ENCODE data around the gene SCAF1. TPM values are rescaled to one million over a fixed set of nuclear protein-coding genes. Genes with fewer than 3 reads are reported as not detected.

SCAF1 gene
- total RNA-seq, 1 donor from 2014 or later: 61.0 TPM

DNA sequence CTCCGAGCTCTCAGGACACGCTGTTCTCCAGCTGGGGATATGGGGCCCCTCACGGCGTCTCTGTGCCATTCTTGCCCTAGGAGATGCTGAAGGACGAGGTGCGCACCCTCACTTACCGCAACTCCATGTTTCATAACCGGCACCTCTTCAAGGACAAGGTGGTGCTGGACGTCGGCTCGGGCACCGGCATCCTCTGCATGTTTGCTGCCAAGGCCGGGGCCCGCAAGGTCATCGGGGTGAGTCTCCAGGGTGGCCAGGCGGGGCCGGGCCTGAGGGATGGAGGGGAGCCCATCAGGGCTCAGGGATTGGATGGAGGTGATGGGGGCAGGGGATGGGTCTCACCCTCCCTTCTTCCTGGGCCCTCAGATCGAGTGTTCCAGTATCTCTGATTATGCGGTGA lies 39.8 kb downstream of the SCAF1 start:
- POLR2A ChIA-PET: interaction anchor here (0.6 kb wide), 1 partner anchor 294 kb away, joined by 3 read pairs; no protein-coding TSS in a partner anchor
- no peak overlapping the region for H3K4me3 Mint-ChIP-seq
- TF ChIP-seq, protein P1, sequence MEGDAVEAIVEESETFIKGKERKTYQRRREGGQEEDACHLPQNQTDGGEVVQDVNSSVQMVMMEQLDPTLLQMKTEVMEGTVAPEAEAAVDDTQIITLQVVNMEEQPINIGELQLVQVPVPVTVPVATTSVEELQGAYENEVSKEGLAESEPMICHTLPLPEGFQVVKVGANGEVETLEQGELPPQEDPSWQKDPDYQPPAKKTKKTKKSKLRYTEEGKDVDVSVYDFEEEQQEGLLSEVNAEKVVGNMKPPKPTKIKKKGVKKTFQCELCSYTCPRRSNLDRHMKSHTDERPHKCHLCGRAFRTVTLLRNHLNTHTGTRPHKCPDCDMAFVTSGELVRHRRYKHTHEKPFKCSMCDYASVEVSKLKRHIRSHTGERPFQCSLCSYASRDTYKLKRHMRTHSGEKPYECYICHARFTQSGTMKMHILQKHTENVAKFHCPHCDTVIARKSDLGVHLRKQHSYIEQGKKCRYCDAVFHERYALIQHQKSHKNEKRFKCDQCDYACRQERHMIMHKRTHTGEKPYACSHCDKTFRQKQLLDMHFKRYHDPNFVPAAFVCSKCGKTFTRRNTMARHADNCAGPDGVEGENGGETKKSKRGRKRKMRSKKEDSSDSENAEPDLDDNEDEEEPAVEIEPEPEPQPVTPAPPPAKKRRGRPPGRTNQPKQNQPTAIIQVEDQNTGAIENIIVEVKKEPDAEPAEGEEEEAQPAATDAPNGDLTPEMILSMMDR (IDR thresholded peaks at IDR 0.05): no peak
- H3K4me1 Mint-ChIP-seq: peaks cover 33% of the 10 kb centered on the region
- peaks cover 63% of the 10 kb centered on the region for H3K36me3 Mint-ChIP-seq (ENCODE audit: low read depth)
- H3K27ac Mint-ChIP-seq: no peak overlapping the region
- no peaks in the 10 kb centered on the region for H3K9me3 Mint-ChIP-seq
- CTCF ChIA-PET: interaction anchor here (1.0 to 1.5 kb wide), 2 partner anchors 10 to 133 kb away, joined by 3 to 13 read pairs; no protein-coding TSS in a partner anchor
- intact Hi-C loops (cut with micrococcal nuclease): loop anchor here (2.0 kb wide), 1 partner anchor 301 kb away; no protein-coding TSS in a partner anchor
- DNase-seq (no peak), ATAC-seq (ENCODE audit: low read depth) (no peak)
- no peaks in the 10 kb centered on the region for H3K27me3 Mint-ChIP-seq

GRCh38 chr19:49682274-49682673 lies 40.3 kb downstream of the SCAF1 start:
- TF ChIP-seq, protein P1 (IDR thresholded peaks at IDR 0.05): no peak
- CTCF ChIA-PET: no interaction called here
- intact Hi-C loops (cut with micrococcal nuclease): no loop called here
- Mint-ChIP-seq H3K9me3 (no peaks in the 10 kb centered on the region), H3K4me1 (peaks cover 33% of the 10 kb centered on the region), H3K4me3 (no peak overlapping the region), H3K36me3 (ENCODE audit: low read depth) (peaks cover 63% of the 10 kb centered on the region), H3K27ac (no peak overlapping the region), H3K27me3 (no peaks in the 10 kb centered on the region)
- POLR2A ChIA-PET: interaction anchor here (0.6 to 0.8 kb wide), 2 partner anchors 210 to 295 kb away, joined by 3 to 5 read pairs; no protein-coding TSS in a partner anchor
- ATAC-seq (ENCODE audit: low read depth) (no peak), DNase-seq (no peak)

DNA sequence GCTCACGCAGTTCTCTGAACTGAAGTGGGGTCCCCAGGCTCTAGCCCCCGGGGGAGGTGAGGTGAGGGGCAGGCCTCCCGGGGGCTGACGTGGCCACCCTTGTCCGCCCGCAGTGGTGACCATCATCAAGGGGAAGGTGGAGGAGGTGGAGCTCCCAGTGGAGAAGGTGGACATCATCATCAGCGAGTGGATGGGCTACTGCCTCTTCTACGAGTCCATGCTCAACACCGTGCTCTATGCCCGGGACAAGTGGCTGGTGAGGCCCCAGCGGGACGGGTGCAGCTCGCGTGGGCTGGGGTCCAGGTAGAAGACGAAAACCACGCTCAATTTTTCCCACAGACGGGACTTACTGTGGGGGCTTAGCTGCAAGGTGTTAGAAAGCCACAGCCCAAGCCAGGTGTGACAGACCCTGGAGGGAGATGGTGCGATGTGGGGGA lies 41.8 kb downstream of the SCAF1 start:
- Mint-ChIP-seq H3K36me3 (ENCODE audit: low read depth) (peaks cover 68% of the 10 kb centered on the region), H3K4me1 (peaks cover 25% of the 10 kb centered on the region), H3K9me3 (no peaks in the 10 kb centered on the region), H3K27ac (no peak overlapping the region), H3K27me3 (no peaks in the 10 kb centered on the region), H3K4me3 (no peak overlapping the region)
- intact Hi-C loops (cut with micrococcal nuclease): no loop called here
- DNase-seq (no peak), ATAC-seq (ENCODE audit: low read depth) (no peak)
- ChIA-PET CTCF (no interaction called here), POLR2A (no interaction called here)
- TF ChIP-seq, protein P1 (IDR thresholded peaks at IDR 0.05): no peak

GRCh38 chr19:49684251-49684982 lies 42.4 kb downstream of the SCAF1 start:
- intact Hi-C loops (cut with micrococcal nuclease): no loop called here
- H3K9me3 Mint-ChIP-seq: no peaks in the 10 kb centered on the region
- H3K27me3 Mint-ChIP-seq: no peaks in the 10 kb centered on the region
- POLR2A ChIA-PET: interaction anchor here (0.6 kb wide), 1 partner anchor 81 kb away, joined by 4 read pairs; no protein-coding TSS in a partner anchor
- H3K4me3 Mint-ChIP-seq: no peak overlapping the region
- H3K4me1 Mint-ChIP-seq: peaks cover 22% of the 10 kb centered on the region
- no peak for ATAC-seq (ENCODE audit: low read depth)
- CTCF ChIA-PET: interaction anchor here (1.1 kb wide), 1 partner anchor 20 kb away, joined by 4 read pairs; the partner anchor contains the start of gene IRF3
- H3K27ac Mint-ChIP-seq: no peak overlapping the region
- DNase-seq: no peak
- H3K36me3 Mint-ChIP-seq (ENCODE audit: low read depth): peaks cover 70% of the 10 kb centered on the region
- TF ChIP-seq, protein P1 (IDR thresholded peaks at IDR 0.05): no peak

GRCh38 chr19:49684983-49685553 lies 43.1 kb downstream of the SCAF1 start:
- peaks cover 66% of the 10 kb centered on the region for H3K36me3 Mint-ChIP-seq (ENCODE audit: low read depth)
- H3K27ac Mint-ChIP-seq: no peak overlapping the region
- intact Hi-C loops (cut with micrococcal nuclease): no loop called here
- no peak overlapping the region for H3K4me3 Mint-ChIP-seq
- peaks cover 2% of the 10 kb centered on the region for H3K27me3 Mint-ChIP-seq
- ATAC-seq (ENCODE audit: low read depth) (no peak), DNase-seq (no peak)
- POLR2A ChIA-PET: interaction anchor here (0.6 to 0.7 kb wide), 3 partner anchors 81 to 95 kb away, joined by 3 to 4 read pairs (median 3); no protein-coding TSS in a partner anchor
- peaks cover 20% of the 10 kb centered on the region for H3K4me1 Mint-ChIP-seq
- CTCF ChIA-PET: interaction anchor here (1.1 kb wide), 1 partner anchor 20 kb away, joined by 4 read pairs; the partner anchor contains the start of gene IRF3
- TF ChIP-seq, protein P1 (IDR thresholded peaks at IDR 0.05): no peak
- H3K9me3 Mint-ChIP-seq: no peaks in the 10 kb centered on the region

Measured in activated B cell treated with CpG ODN at 0.5 μM for 24 hours (primary cell).